GM23338 (cell line): ENCODE results near the gene ZFYVE16.

Source experiments
- CREB1 ChIP-seq: fragments of 250-450 bp; sonication (Bioruptor Pico); IDR thresholded peaks from 2 replicates; pipeline ENCODE4 v1.5.0; 2020; ENCODE audit warnings: low read depth, mild to moderate bottlenecking, moderate library complexity
- EZH2 ChIP-seq: fragments of 200-600 bp; sonication (generic); IDR thresholded peaks from one replicate; pipeline ENCODE4 v1.8.0; 2017; ENCODE audit warnings: antibody characterized with exemption, mild to moderate bottlenecking, low read depth; ENCODE audit not compliant: unreplicated experiment
- EZH2phosphoT487 ChIP-seq: fragments of 200-600 bp; sonication (generic); IDR thresholded peaks from one replicate; pipeline ENCODE4 v1.8.1; 2018; ENCODE audit warnings: antibody characterized with exemption; ENCODE audit not compliant: unreplicated experiment
- JUNB ChIP-seq: IDR thresholded peaks from one replicate; pipeline ENCODE4 v1.6.1; 2016; ENCODE audit warnings: antibody characterized with exemption; ENCODE audit not compliant: unreplicated experiment
- POLR2AphosphoS5 ChIP-seq: IDR thresholded peaks from 2 replicates; pipeline ENCODE4 v1.6.1; 2016; ENCODE audit warnings: antibody characterized with exemption, low read depth
- TF ChIP-seq, protein P1 (sequence below), 2 experiments: fragments of 200-600 bp in 1 of 2; sonication (generic) in 1 of 2; conservative IDR thresholded peaks; 2 replicates each; pipeline versions ENCODE4 v1.5.1 to v1.6.1; 2016 to 2017; ENCODE audit warnings: antibody characterized with exemption in 2 of 2, low read depth in 2 of 2, mild to moderate bottlenecking in 2 of 2, moderate library complexity in 1 of 2
- TF ChIP-seq, protein P2 (sequence below): IDR thresholded peaks from one replicate; pipeline ENCODE4 v1.6.1; 2018; ENCODE audit warnings: antibody characterized with exemption; ENCODE audit not compliant: unreplicated experiment

DNA sequence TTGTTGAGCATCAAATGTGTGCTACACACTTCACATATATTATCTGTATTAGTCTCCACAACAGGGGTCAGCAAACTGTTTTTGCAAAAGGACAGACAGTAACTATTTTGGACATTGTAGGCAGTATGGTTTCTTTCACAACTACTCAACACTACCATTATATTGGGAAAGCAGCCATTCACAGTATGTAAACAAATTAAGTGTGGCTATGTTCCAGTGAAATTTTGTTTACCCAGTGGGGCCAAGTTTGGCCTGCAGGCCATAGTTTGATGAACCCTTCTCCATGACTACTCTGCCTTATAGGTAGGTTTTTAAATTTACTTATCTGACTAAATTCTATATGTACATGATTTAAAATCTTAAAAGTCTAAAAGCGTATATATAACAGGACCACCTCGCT lies 67.1 kb downstream of the ZFYVE16 start:
- TF ChIP-seq POLR2AphosphoS5, result no peak
- TF ChIP-seq, protein P1, sequence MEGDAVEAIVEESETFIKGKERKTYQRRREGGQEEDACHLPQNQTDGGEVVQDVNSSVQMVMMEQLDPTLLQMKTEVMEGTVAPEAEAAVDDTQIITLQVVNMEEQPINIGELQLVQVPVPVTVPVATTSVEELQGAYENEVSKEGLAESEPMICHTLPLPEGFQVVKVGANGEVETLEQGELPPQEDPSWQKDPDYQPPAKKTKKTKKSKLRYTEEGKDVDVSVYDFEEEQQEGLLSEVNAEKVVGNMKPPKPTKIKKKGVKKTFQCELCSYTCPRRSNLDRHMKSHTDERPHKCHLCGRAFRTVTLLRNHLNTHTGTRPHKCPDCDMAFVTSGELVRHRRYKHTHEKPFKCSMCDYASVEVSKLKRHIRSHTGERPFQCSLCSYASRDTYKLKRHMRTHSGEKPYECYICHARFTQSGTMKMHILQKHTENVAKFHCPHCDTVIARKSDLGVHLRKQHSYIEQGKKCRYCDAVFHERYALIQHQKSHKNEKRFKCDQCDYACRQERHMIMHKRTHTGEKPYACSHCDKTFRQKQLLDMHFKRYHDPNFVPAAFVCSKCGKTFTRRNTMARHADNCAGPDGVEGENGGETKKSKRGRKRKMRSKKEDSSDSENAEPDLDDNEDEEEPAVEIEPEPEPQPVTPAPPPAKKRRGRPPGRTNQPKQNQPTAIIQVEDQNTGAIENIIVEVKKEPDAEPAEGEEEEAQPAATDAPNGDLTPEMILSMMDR (conservative IDR thresholded peaks at IDR 0.05; ENCODE audit: low read depth in 2 of 2), result no peak
- TF ChIP-seq, protein P2, sequence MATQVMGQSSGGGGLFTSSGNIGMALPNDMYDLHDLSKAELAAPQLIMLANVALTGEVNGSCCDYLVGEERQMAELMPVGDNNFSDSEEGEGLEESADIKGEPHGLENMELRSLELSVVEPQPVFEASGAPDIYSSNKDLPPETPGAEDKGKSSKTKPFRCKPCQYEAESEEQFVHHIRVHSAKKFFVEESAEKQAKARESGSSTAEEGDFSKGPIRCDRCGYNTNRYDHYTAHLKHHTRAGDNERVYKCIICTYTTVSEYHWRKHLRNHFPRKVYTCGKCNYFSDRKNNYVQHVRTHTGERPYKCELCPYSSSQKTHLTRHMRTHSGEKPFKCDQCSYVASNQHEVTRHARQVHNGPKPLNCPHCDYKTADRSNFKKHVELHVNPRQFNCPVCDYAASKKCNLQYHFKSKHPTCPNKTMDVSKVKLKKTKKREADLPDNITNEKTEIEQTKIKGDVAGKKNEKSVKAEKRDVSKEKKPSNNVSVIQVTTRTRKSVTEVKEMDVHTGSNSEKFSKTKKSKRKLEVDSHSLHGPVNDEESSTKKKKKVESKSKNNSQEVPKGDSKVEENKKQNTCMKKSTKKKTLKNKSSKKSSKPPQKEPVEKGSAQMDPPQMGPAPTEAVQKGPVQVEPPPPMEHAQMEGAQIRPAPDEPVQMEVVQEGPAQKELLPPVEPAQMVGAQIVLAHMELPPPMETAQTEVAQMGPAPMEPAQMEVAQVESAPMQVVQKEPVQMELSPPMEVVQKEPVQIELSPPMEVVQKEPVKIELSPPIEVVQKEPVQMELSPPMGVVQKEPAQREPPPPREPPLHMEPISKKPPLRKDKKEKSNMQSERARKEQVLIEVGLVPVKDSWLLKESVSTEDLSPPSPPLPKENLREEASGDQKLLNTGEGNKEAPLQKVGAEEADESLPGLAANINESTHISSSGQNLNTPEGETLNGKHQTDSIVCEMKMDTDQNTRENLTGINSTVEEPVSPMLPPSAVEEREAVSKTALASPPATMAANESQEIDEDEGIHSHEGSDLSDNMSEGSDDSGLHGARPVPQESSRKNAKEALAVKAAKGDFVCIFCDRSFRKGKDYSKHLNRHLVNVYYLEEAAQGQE, result no peak
- TF ChIP-seq EZH2phosphoT487, result no peak
- no peak for TF ChIP-seq EZH2
- TF ChIP-seq CREB1 (CRISPR knock-in tag), result no peak
- TF ChIP-seq JUNB, result no peak
